Stimulated activated naive CD4-positive, alpha-beta T cell (primary cell): ENCODE measurements around the gene LAMP2.
"Not testable (repeated sequence)": the region's sequence is repeated elsewhere in the genome, so short reads cannot be mapped to it uniquely, and the experiment has no call there.

ENCODE experiments used
- DNase-seq, 6 experiments: peaks; one replicate each; lab custom pipeline; 2025; lab: John Stamatoyannopoulos, UW

LAMP2 gene

DNA sequence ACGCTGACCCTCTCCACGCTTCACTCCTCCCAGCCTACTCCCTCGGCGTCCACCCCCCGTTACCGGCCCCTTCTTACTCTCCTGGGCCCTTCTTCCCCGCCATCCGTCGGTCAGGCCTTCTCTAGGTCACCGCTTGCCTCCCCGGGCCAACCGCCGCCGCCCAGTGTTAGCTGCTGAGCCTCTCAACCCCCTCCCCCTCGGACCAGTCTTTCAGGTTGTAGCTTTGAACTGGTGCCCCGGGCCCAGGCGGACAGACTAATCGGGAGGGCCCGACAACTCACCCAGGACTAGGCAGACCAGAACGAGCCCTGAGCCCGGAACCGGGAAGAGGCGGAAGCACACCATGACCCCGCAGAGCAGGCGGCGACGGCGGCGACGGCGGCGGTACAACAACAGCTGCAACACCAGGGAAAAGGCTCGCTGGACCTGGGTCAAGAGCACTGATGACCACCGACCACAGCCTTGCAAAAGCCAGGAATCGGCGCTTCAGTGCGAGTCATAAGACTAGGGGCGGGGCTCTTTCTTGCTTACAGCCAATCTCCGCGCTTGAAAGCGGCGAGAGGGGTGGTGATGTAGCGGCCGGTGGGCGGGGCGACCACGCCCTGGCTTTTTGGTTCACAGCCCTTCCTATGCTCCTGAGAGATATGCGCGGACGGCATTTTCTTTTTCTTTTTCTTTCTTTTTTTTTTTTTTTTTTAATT lies at the start of gene LAMP2:
TSS of gene LAMP2 (minus strand) at position 472 of the 701 bp plus-strand sequence. CDS start at position 345, 127 bp downstream.
- DNase-seq = peak; percentile 52 to 79 (median 69)

GRCh38 chrX:120517936-120518335 lies 48.8 kb upstream of the LAMP2 start:
- DNase-seq = no peak

DNA sequence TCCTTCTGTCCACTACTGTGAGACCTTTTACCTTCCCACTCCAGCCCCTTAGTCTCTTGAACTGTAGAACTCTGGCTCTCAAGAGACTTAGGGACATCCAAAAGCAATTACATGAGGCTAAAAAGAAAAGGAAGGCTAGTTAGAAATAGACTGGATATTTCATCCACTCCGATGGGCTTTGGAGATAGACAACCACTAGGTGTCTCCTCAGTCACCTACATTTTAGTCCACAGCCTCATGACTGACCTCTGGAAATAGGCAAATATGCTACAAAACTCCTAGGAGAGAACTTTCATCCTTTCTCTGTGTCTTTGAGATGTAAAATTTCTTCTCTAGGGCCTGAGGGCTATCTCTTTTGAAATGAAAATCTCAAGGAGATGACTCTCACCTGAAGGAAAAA lies 45.1 kb upstream of the LAMP2 start:
- no peak for DNase-seq

GRCh38 chrX:120512627-120513026 lies 43.5 kb upstream of the LAMP2 start:
- no peak for DNase-seq

- no peak for DNase-seq
These were observed 43.1 kb upstream of the LAMP2 start for GRCh38 chrX:120512222-120512621.

DNA sequence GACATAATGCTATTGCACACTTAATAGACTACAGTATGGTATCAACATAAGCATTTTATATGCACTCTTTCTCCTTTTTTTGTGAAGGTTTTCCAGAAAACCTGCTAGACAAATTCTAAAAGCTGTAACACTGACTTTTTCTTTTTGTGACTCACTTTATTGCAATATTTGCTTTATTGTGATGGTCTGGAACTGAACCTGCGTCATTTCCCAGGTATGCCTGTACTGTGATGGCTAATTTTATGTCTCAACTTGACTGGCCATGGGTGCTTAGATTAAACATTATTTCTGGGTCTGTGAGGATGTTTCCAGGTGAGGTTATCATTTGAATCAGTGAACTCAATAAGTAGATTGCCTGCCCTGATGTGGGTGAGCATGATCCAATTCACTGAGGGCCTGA lies 35.5 kb upstream of the LAMP2 start:
- no peak for DNase-seq

GRCh38 chrX:120499301-120500072 lies 30.4 kb upstream of the LAMP2 start:
- no peak for DNase-seq

GRCh38 chrX:120490119-120490518 lies 21.0 kb upstream of the LAMP2 start:
- DNase-seq = not testable (repeated sequence)

DNA sequence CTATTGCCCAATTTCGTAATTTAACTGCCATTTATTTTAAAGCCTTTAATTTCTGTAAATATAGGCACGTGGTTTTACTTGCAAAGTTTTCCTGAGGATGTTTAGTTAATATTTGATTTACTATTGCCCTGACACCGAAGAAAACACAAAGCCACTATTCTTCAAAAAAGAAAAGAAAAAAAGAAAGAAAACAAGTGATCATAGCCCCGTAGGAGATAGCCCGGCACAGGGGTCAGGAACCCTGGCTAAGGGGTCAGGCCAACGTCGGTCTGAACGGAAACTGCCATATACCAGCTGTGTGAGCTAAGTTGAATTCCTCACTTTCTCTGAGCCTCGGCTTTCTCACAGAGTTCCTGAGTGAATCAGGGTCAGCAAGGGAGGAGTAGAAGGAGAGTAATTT lies 17.7 kb upstream of the LAMP2 start:
- no peak for DNase-seq

DNA sequence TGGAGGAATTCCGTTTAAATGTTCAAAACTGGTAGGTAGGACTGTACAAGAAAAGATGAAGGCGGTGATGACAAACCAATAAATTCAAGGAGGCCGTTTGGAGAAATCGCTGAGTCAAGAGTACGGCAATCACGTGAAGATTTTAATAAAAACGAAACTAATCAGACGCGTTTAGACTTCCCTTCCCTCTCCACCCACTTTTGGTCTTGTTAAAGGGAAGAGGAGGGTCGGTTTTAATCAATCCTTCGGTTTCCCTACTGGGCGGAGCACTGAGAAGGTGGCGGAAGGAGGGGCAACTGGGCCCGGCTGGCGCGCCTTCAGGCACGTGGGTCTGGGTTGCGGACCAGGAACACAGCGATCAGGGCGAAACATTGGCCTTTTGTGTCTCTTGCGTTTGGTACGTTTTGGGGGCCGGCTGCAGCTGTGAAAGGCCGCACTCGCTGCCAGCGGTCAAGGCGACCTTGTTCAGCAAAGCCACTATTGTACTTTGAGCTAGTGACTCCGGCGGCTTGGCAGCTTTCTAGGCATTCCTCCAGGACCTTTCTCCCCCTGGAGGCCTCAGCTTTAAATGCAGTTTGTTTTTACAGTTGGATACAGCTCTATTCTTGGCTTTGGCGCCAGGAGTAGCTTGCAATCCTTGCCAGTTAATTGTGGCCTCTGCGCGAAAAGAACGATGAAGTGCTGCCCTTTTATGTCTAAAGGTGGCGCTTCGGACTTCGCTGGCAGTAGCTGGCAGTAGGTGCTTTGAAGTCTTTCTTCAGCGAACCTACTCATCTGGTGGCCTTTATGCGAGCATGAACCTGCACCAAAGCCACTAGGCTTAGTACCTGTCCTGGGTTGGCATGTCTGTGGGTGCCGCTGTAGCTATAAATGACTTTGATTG lies 16.8 kb upstream of the LAMP2 start:
- peak; percentile 13 to 65 (median 36) for DNase-seq

DNA sequence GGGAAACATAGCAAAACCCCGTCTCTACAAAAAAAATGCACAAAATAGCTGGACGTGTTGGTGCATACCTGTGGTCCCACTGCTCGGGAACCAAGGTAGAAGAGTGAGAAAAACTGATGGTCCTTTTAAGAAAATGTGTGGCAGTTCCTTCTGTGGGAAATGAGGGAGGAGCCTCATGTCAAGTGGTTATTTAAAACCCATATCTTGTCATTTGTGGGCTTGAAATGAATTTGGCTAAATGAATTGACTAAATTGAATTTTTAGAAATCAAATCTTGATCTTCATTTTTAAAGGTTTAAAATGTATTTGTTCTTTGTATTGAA lies 16.2 kb upstream of the LAMP2 start:
- DNase-seq = no peak

DNA sequence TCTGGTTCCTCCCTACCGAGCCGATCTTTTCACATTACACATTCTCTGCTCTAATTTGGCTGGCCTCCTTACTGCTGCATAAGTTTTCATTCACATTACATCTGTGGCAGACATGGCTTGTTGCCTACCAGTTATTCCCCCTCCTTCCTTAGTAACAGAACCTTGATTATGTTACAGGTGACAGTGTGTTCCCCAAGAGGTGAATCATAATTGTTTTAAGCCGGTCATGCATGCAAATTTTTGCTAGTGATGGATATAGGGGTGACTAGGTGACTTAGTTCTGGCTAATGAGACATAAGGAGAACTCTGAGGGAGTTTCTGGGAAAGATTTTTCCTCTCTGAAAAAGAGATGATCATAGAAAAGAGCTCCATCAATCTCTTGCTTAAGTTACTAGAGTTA lies 8.4 kb upstream of the LAMP2 start:
- no peak for DNase-seq

- DNase-seq = no peak
These were observed 7.6 kb upstream of the LAMP2 start for GRCh38 chrX:120476714-120477113.

GRCh38 chrX:120475447-120475846 lies 6.4 kb upstream of the LAMP2 start:
- peak in 3 of 6 experiments; percentile 9 to 21 (median 17) for DNase-seq

GRCh38 chrX:120474085-120474484 lies 5.0 kb upstream of the LAMP2 start:
- DNase-seq = no peak

- not testable (repeated sequence) for DNase-seq
These were observed 561 bp upstream of the LAMP2 start for GRCh38 chrX:120469657-120470056.

GRCh38 chrX:120468479-120468824 lies 644 bp downstream of the LAMP2 start:
- DNase-seq = no peak

- no peak for DNase-seq
These were observed 1.0 kb downstream of the LAMP2 start for GRCh38 chrX:120468071-120468470.

DNA sequence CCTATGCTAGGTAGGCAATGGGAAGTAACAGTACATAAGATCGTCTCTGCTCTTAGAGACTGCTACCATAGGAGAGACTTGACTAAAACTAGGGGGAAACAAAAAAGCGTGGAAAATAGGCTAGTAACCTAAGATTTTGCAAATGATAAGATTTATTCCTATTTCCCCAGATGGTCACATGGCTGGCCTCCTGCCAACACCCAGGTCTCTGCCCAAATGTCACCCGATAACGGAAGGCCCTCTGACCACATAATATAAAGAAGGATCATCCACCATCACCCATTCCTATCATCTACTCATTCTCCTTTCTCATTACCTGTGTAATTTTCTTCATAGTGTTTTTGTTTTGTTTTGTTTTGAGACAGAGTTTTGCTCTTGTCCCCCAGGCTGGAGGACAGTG lies 4.7 kb downstream of the LAMP2 start:
- no peak for DNase-seq

- no peak for DNase-seq
These were observed 5.9 kb downstream of the LAMP2 start for GRCh38 chrX:120463241-120463640.

DNA sequence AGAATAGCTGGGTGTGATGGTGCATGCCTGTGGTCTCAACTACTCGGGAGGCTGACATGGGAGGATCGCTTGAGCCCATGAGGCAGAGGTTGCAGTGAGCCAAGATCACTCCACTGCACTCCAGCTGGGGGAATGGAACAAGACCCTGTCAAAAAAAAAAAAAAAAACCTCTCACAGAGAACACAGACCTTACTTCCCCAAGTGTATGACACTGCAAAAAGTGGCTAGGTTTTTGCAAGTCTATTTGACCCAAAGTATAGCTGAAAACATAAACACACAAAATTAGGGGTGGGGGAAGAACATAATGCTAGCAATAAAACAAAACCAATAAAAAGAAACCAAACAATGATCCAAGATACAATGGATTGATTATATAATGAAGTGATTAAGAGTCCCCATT lies 6.7 kb downstream of the LAMP2 start:
- no peak for DNase-seq

DNA sequence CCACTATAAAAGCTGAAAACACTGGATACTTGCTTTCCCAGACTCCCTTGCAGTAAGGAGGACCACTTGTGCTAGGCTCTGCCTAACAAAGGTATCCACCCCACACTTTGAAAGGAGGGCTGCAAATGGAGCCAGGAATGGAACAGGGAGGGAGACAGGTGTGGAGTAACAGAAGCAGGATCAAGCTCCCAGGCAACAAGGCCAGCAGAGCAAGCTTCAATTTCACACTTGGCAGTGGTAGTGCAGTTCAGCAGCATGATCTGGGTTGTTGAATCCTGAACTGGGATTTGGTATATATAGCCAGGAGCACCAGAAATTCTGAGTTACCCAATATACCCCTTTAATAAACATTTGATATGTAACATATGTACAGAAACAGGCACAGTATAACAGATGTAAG lies 9.8 kb downstream of the LAMP2 start:
- DNase-seq = no peak

- peak in 1 of 6 experiments; percentile 20 for DNase-seq
These were observed 11.3 kb downstream of the LAMP2 start for GRCh38 chrX:120457766-120458180.
